Suppressor macrophage treated with lipopolysaccharide for 4 hours (primary cell): ENCODE measurements around the gene ERRFI1.
A peak's percentile ranks its signal among the peaks of the same experiment; 100 is the strongest.
"Not testable (repeated sequence)": the region's sequence is repeated elsewhere in the genome, so short reads cannot be mapped to it uniquely, and the experiment has no call there.

Experiments used
- DNase-seq: peaks from one replicate; pipeline ENCODE4 v3.0.0-alpha.2; 2020

ERRFI1 gene, protein sequence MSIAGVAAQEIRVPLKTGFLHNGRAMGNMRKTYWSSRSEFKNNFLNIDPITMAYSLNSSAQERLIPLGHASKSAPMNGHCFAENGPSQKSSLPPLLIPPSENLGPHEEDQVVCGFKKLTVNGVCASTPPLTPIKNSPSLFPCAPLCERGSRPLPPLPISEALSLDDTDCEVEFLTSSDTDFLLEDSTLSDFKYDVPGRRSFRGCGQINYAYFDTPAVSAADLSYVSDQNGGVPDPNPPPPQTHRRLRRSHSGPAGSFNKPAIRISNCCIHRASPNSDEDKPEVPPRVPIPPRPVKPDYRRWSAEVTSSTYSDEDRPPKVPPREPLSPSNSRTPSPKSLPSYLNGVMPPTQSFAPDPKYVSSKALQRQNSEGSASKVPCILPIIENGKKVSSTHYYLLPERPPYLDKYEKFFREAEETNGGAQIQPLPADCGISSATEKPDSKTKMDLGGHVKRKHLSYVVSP

DNA sequence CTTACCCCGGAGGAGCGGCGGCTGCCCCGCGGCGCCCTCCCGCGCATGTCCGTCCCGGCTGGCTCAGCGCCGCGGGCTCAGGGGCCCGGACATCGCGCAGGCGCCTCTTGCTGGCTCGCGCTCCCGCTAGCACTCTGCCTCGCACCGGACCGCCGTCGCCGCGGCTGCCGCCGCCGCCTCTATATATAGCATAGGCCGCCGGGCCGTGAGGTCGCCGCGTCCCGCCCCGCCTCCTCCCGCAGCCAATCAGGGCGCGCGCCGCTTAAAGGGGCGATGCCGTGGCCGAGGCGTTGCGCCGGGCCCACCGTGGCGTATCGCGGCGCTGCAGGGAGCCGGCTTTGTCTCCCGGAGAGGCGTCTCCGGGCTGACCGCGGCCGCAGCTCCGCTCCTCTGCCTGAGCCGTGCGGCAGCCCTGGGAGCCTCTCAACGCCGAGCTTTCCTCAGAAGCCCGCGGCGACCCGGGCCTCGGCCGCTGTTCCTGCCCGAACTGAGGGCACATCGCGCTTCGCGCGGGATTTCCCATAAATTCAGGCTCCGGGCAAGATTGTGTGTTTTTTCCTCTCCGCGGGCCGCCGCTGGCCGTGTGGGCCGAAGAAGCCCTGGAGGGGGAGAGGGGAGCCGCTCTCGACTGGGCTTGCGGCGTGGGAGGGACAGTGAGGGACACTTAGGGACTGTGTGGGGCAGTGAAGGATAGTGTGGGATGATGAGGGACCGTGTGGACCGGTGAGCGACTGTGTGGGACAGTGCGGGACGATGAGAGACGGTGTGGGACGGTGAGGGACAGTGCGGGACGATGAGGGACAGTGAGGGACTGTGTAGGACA lies at the start of gene ERRFI1:
ERRFI1 (minus strand) TSS at position 157 of the 823 bp plus-strand sequence. CDS start 10,690 bp downstream, outside the sequence.
- DNase-seq: peak; percentile 94

DNA sequence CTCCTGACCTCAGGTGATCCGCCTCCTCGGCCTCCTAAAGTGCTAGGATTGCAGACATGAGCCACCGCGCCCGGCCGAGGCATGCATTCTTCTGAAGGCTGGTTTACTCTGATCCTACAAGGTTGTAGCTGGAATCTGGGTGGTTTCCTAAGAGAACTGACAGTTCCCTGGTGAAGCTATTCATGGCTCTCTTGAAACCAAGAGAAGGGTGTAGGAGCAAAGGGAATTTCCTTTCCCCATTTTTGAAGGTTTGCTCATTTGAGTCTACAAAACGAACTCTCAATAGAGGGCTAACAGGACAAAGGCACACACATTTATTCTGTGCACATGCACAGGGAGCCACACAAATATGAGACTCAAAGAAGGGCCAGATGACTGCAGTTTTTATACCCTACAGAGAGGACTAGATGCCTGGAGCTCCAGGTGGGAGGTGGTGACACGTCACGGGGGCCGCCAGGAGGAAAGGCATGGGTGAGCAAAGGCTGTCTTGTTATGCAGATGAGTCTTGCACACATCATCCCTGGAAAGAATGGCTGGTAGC lies 49.5 kb upstream of the ERRFI1 start:
- DNase-seq: no peak

DNA sequence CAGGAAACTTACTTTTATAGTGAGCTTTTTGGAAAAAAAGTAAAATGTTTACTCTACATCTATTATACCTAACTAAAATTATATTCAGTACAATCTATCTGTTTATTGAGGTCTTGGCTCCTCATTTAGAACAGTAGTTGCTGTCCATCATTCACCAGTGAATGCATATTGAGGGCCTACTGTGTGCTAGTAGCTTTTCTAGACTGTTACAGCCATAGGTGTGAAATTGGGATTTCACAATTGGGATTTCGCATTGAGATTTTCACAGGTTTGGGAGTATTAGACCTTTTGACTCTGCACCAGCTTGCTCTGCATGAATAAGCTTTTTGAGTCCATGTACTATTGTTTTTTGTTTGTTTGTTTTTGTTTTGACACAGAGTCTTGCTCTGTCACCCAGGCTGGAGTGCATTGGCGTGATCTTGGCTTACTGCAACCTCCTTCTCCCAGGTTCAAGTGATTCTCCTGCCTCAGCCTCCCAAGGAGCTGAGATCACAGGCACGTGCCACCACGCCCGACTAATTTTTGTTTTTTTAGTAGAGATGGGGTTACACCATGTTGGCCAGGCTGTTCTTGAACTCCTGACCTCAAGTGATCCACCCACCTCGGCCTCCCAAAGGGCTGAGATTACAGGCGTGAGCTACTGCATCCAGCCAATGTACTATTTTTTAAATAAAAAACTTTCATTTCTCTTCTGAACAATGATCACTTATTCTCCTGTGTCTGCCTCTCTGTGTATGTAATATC lies 47.2 kb upstream of the ERRFI1 start:
- no peak for DNase-seq

DNA sequence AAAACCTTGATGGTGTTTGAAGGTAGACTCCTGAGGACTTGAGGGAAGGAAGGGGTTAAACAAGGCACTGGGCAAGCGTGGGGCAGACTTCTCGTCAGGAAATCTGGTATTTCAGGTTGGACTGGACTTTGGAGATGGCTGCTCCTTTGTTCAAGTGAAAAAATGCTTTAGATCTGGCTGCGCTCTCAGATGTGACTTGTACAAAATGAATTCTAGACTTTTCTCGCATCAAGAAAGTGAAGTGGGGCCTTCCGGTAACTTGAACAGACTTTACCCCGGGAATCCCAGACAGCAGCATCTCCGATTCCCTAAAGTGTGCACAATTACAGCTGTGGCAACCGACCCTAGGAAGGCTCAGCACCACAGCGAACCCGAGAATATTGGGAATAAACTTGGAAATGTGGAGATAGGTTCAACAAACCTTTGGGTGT lies 44.3 kb upstream of the ERRFI1 start:
- DNase-seq: no peak

DNA sequence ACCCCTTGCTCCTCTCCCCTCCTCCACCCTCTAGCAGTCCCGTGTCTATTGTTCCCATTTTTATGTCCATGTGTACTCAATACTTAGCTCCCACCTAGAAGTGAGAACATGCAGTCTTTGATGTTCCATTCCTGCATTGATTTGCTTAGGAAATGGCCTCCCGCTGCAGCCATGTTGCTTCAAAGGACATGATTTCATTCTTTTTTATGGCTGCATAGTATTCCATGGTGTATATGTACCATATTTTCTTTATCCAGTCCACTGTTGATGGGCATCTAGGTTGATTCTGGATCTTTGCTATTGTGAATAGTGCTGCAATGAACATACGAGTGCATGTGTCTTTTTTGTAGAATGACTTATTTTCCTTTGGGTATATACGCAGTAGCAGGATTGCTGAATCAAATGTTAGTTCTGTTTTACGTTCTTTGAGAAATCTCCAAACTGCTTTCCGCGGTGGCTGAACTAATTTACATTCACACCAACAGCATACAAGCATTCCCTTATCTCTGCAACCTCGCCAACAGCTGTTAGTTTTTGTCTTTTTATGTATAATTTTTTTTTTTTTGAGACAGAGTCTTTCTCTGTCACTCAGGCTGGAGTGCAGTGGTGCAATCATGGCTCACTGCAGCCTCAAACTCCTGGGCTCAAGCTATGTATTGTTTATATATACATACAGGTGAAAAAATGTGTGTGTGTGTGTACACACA lies 43.7 kb upstream of the ERRFI1 start:
- not testable (repeated sequence) for DNase-seq

DNA sequence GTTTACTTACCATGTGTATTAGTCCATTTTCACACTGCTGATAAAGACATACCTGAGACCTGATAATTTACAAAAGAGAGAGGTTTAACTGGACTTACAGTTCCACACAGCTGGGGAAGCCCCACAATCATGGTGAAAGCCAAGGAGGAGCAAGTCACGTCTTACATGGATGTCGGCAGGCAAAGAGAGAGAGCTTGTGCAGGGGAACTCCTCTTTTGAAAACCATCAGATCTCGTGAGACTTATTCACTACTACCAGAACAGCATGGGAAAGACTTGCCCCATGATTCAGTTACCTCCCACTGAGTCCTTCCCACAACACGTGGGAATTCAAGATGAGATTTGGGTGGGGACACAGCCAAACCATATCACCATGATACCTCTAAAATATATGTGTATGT lies 39.3 kb upstream of the ERRFI1 start:
- no peak for DNase-seq

DNA sequence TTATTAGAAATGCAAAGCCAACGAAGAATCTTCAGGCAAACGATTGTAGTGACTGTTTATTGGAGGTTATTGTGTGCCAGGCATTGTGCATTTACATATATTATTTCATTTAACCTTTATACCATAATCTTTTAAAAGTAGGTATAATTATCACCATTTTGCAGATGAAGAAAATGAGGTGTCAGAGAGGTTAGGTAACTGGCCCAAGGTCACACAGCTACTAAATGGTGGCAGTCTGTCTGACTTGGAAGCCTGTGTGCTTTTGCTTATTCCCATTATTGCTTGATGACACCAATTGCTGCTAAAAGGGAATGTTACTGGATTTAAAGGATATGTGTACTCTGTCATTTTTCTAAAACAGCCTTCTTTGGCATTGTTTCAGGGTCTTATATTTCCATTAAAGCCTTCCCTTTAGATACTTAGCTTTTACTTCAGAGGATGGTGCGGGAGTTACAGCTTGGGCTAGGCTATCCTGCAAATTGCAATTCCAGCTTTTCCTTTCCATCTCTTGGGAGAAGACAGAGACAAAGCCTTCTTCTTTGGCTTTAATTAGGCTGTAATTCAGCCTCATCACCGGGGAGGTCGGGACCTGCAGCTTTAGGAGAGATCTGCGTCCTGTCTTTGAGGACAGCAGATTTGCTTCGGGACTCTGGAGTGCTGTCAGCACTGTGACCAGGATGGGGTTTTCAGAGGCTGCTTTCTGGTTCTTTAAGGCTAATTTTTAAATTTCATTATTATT lies 37.4 kb upstream of the ERRFI1 start:
- no peak for DNase-seq

DNA sequence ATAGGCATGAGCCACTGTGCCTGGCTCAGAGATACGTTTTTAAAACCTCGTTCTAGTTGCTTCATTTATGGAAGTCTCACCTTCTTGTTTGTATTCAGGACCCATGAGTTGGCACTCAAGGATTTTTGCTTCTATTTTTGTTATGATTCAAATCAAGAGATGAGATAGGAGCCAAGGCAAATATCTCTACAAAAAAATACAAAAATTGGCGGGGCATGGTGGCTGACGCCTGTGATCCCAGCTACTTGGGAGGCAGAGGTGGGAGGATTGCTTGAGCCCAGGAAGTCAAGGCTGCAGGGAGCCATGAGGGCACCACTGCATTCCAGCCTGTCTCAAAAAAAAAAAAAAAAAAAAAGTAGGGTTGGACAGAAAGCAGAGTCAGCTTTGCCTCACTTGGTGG lies 36.8 kb upstream of the ERRFI1 start:
- DNase-seq: no peak

DNA sequence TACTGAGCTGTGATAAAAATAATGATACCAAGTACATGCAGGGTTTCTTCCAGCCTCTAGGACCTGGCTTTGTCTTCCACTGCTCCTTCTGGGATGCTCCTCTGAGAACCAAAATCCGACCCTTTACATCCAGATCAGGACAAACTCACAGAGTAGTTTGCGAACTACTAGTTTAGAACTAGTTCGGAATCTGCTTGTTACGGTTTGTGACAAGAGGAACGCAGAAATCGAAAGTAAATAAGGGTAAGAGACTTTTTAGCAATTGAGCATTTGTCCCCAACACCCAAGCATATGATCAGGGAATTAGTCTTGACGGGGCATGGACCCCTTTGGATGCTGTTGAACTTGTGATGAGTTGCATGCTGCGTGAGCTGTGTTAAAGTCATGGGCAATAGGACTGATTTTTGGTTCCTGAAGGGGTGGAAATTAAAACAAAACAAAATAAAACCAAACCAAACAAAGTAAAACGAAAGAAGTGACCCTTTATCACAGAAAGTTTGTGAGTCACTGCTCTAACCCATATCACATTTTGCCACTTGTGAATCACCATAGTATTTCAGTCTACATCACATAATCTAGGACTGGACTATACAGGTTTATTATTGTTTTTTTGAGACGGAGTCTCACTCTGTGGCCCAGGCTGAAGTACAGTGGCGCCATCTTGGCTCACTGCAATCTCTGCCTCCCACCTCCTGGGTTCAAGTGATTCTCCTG lies 35.7 kb upstream of the ERRFI1 start:
- DNase-seq: no peak

DNA sequence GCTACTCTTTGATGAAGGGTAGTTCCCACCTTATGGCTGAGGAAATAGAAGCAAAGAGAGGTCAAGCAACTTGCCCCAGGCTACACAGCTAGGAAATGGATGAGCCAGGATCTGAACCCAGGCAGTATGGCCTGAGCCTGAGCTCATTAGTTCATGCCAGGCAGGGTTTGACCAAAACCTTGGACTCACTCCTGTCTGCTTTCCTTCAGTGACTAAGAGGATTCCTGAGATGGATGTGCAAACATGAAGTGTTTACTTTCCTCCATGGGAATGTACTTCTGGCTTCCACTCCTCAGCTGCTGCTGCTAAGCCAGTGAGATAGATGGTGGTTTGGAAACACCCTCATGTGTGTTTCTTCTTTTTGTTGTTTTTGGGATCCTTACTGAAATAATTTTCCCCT lies 35.1 kb upstream of the ERRFI1 start:
- DNase-seq: no peak

DNA sequence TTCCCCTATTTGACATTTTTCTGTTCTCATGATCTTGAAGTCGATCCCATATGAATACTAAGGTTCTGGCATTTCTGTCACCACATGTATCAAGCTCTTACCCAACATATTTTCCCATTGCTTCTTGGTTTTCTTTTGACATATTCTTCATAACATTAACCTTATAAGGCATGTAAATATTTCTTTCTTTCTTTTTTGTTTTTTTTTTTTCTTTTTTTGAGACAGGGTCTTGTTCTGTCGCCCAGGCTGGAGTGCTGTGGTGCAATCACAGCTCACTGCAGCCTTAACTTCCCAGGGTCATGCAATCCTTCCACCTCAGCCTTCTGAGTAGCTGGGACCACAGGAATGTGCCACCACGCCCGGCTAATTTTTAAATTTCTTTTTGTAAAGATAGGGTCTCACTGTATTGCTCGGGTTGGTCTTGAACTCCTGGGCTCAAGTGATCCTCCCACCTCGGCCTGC lies 33.1 kb upstream of the ERRFI1 start:
- DNase-seq: no peak

DNA sequence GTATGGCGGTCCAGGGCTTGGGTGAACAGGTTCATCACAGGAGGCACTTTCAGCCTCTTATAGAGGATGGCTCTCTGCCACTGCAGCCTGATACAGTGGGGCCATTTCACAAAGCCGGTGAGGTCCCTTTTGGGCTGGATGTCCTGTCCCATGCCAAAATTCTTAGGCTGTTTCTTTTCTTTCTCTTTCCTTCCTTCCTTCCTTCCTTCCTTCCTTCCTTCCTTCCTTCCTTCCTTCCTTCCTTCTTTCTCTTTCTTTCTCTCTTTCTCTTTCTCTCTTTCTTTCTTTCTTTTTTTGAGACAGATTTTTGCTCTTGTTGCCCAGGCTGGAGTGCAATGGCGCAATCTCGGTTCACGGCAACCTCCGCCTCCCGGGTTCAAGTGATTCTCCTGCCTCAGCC lies 31.7 kb upstream of the ERRFI1 start:
- DNase-seq: not testable (repeated sequence)

DNA sequence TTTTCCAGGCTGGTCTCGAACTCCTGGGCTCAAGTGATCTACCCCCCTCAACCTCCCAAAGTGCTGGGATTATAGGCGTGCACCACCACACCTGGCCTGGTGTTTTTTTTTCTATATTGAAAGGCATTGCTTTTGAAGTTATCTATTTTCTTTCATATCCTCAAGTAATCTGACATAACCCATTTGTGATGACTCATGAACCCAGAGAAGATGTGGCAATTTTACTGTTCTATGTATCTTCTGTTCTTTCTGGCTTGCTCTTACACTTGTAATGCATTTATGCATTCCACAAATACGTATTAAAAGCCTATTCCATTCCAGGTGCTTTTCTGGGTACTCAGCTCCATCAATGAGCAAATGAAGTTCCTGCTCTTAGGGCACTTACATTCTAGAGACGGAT lies 29.9 kb upstream of the ERRFI1 start:
- DNase-seq: peak; percentile 46

DNA sequence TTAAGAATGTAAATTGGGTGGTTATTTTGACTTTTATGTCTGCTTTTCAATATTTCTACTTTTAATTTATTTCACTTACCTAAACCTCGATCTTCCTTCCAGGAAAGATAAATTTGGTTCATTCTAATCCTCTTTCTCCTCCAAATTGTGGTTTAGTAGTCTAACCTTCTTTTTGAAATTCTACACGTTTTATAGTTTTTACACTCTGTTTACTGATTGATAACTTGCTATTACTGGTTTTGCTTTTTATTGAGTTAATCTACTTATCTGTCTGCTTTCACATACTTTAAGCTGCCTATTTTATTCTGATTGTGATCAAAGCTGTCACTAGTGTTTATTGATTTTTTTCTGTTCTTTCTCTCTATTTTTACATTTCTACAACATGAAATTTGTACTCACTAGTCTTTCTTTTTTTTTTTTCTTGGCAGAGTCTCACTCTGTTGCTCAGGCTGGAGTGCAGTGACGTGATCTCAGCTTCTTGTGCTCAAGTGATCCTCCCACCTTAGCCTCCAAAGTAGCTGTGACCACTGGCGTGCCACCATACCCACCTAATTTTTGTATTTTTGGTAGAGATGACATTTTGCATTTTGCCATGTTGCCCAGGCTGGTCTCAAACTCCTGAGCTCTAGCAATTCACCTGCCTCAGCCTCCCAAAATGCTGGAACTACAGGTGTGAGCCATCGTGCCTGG lies 27.9 kb upstream of the ERRFI1 start:
- no peak for DNase-seq

DNA sequence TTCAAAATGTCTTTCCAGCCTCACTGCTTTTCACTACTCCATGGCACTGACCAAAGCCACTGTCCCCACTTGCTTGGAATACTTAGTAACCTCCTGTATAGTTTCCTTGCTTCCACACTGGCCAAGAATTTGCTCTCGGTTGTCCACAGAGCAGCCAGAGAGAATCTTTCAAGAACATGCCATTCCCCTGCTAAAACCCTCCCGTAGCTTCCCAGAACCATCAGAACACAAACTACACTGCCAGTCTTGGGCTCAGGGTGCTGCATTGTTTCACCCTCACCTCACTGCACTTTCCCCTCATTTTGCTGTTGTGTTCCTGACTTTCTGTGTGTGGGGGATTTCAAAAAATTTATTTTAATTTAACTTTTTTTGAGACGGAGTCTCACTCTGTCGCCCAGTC lies 25.5 kb upstream of the ERRFI1 start:
- no peak for DNase-seq

DNA sequence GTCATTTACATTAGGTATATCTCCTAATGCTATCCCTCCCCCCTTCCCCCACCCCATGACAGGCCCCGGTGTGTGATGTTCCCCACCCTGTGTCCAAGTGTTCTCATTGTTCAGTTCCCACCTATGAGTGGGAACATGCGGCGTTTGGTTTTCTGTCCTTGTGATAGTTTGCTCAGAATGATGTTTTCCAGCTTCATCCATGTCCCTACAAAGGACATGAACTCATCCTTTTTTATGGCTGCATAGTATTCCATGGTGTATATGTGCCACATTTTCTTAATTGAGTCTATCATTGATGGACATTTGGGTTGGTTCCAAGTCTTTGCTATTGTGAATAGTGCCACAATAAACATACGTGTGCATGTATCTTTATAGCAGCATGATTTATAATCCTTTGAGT lies 23.1 kb upstream of the ERRFI1 start:
- not testable (repeated sequence) for DNase-seq

DNA sequence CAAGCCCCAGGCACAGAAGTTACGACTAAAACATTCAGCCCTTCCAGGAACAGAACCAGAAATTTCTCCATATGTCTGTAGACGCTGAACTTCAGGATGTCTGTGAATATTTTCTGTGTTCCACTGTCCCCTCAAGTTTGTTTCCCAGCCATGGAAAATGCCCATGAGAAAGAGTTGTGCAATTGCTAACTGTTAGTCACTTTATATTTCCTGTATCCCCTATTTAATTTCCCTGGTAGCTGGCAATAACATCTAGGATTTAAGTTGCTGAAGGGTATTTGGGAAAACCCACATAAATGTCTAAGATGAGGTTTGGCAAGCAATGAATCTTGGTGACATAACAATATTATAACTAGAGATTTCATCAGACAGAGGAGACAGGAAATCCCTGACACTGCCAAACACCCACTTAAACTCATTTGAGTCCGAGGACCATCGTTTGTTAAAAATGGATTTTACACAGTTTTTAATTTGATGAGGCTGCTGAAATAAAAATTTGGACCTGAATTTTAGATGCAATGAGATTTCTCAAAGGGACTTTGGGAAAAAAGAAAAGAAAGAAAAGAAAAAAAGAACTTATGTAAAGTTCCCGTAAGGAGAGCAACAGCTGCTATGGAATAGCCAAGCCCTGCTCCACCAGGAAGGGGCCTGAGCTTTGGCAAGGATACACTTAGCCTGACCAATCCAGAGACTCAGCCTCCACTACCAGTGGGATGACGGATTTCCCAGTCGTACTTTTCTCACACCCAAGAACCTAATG lies 21.8 kb upstream of the ERRFI1 start:
- DNase-seq: peak; percentile 85

DNA sequence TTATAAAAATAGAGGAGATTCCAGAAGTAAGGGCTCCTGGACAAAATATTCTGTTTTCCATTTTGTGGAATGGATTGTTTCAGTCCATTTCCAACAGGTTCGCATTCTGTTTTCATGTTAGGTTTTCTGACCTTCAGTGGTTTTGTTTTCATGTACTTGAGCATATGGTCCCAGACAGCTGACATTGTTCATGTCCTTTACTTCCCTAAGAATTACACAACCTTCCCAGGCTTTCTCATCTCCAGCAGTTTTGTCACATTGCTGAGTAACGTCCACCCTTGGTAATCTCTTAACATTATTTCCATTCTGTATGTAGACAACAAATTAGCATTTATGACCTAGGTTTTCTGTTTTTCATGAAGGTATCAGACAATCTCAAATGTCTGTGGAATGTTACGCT lies 21.0 kb upstream of the ERRFI1 start:
- DNase-seq: peak; percentile 92

DNA sequence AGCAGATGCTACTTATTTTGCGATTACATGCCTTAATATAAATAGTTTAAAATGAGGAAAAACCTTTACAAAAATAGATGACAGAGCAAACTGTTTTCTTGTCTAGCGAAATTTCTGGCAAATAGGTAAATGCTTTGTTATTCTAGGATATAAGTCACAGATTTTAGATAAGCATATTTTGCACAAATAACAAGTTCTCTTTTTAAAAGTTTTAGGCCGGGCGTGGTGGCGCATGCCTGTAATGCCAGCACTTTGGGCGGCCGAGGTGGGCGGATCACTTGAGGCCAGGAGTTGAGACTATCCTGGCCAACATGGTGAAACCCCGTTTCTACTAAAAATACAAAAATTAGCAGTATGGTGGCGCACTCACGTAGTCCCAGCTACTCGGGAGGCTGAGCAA lies 20.3 kb upstream of the ERRFI1 start:
- no peak for DNase-seq
